HG03159 (cell line): ENCODE measurements around the gene OR52A5.

ENCODE experiments used
- ATAC-seq: cut with Tn5 transposase; IDR thresholded peaks from one replicate; pipeline ENCODE4 v1.9.1; 2021; ENCODE audit warnings: mild to moderate bottlenecking, moderate library complexity; ENCODE audit not compliant: unreplicated experiment

The OR52A5 gene

GRCh38 chr11:5117588-5117987 is 20.6 kb downstream of the OR52A5 start:
- no peak for ATAC-seq

GRCh38 chr11:5115339-5115738 is 22.8 kb downstream of the OR52A5 start:
- no peak for ATAC-seq

- ATAC-seq = no peak
These were observed 30.9 kb downstream of the OR52A5 start for GRCh38 chr11:5107285-5107684.

GRCh38 chr11:5103066-5103465 is 35.1 kb downstream of the OR52A5 start:
- ATAC-seq = no peak

GRCh38 chr11:5102246-5102645 is 35.9 kb downstream of the OR52A5 start:
- no peak for ATAC-seq

GRCh38 chr11:5096011-5096410 is 42.1 kb downstream of the OR52A5 start:
- no peak for ATAC-seq

- no peak for ATAC-seq
These were observed 45.2 kb downstream of the OR52A5 start for GRCh38 chr11:5092821-5093585.

GRCh38 chr11:5090668-5091067 is 47.5 kb downstream of the OR52A5 start:
- ATAC-seq = no peak

- ATAC-seq = no peak
These were observed 49.6 kb downstream of the OR52A5 start for GRCh38 chr11:5088556-5088955.

GRCh38 chr11:5083602-5084001 is 54.6 kb downstream of the OR52A5 start:
- ATAC-seq = no peak

GRCh38 chr11:5081405-5081804 is 56.8 kb downstream of the OR52A5 start:
- no peak for ATAC-seq
